HUDEP-2 (cell line): ENCODE results near the gene TLR8.
A peak's percentile ranks its signal among the peaks of the same experiment; 100 is the strongest.
"Not testable (repeated sequence)": the region's sequence is repeated elsewhere in the genome, so short reads cannot be mapped to it uniquely, and the experiment has no call there.

ENCODE experiments used
- DNase-seq, 76 experiments: peaks; one replicate each; lab custom pipeline; 2025; ENCODE audit not compliant: unreplicated experiment in 76 of 76; lab: John Stamatoyannopoulos, UW

The TLR8 gene

DNA sequence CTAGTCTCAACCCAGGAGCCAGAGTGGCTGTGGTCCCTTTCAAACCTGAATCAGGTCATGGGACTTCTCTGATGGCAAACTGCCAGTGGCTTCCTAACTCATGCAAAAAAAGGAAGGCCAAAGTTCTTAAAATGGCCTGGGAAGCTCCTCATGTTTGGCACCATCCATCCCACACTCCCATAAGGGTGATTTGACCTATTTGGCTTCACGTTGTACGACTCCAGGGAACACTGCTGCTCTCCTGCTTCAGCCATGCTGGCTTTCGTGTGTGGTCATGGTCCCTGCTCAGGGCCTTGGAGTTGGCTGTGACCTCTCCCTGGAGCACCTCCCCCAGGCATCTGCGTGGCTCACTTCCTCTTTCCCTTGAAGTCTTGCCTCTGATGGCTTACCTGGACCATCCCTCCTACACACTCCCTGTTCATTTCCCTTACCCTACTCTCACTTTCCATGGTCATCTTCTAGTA, 55.7 kb downstream of the TLR8 start:
- DNase-seq, result peak in 4 of 76 experiments; percentile 0 to 10 (median 8)

DNA sequence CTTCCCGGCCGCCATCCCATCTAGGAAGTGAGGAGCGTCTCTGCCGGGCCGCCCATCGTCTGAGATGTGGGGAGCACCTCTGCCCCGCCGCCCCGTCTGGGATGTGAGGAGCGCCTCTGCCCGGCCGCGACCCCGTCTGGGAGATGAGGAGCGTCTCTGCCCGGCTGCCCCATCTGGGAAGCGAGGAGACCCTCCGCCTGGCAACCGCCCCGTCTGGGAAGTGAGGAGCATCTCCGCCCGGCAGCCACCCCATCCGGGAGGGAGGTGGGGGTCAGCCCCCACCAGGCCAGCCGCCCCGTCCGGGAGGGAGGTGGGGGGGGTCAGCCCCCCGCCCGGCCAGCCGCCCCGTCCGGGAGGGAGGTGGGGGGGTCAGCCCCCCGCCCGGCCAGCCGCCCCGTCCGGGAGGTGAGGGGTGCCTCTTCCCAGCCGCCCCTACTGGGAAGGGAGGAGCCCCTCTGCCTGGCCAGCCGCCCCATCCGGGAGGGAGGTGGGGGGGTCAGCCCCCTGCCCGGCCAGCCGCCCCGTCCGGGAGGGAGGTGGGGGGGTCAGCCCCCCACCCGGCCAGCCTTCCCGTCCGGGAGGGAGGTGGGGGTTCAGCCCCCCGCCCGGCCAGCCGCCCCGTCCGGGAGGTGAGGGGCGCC, 56.9 kb downstream of the TLR8 start:
- not testable (repeated sequence) for DNase-seq

DNA sequence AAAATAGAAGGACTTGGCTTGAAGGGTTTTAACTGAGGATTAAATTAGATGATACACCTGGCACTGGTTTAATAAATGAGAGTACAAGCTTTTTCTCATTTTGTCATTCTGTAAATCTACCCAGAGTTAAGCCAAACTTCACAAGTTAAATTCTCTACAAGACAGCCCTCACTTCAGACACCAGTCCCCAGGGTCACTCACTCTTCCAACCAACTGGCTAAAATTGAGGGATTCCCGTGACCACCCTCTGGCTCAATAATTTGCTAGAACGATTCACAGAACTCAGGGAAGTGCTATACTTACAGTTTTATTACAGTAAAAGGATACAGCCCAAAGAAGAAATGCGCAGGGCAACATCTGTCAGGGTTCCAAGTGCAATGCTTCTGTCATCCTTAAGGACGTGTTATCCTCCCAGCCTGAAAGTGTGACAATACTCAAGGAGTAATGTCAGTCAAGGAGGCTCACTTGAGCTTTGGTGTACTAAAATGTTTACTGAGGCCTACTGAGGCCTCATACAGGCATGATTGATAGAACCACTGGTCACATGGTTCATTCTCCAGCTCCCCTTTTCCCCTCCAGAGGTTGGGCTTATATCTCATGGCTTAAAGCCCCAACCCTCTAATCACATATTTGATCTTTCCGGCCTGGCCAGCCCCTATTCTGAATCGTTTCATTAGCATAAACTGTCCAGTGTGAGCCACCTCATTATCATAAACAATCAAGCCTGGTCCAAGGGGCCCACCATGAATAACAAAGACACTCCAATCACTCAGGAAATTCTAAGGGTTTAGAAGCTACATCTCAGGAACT, 58.9 kb downstream of the TLR8 start:
- DNase-seq, result no peak

DNA sequence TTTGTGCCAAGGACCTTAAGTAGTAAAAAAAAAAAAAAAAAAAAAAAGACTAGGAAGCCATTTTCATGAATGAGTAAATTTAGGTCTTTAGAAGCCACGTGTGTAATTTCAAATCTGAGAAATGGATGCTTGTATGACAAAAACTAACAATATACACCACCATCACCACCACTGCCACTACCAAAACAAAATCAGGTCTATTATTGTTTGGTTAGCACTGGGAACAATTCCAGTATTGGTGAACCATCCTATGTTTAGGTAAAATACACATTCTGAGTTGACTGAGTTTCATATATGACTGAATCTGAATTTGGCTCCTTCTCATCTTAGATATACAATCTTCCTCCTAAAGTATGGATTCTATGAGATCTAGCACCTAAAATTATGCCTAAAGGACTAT, 59.7 kb downstream of the TLR8 start:
- DNase-seq, result no peak

DNA sequence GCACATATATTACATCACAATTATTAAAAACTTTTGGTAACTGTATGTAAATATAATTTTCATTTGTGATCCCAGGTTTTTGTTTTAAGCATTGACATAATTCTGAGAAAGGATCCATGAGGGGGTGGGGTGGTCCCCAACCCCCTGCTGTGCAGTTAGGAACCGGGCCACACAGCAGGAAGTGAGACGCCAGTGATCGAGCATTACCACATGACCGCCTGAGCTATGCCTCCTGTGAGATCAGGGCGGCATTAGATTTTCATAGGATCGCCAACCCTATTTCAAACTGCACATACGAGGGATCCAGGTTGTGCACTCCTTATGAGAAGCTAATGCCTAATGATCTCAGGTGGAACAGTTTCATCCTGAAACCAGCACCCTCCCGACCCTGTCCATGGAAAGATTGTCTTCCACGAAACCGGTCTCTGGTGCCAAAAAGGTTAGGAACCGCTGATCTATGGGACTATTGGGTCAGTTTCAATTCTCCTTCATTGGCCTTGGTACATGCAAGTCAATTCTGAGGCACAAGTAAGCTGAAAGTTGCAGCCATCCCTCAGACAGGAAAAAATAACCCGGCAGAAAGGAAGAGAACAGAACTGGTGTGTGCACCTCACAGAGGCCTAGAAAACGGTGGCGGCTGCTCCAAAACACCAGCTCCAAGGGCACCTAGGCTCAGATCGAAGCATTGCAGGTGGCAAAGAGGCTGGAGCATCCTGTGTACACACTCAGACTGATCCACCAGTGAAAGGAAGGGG, 61.5 kb downstream of the TLR8 start:
- DNase-seq, result no peak

DNA sequence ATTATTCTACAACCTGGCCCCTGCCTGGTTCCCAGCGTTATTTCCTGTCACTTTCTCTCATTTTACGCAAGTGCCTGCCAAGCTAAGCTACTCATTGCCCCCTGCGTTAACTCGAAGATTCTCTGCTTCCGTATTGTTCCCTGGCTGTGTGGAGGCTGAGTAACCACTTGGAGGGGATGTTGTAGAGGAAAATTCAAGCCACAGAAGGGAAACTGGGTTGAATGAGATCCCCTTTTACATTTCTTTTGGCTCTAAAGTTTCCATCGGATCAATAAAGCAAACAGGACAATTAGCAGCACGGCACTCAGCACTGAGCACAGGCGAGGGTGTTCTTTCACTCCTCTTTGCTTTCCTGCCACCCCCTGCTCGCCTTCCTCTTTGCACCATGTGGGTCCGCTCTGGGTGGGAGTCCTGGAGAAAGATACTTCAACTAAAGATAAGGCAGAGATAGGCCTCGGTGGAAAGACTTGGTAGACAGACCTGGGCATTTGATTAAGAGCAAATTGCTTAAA, 64.3 kb downstream of the TLR8 start:
- peak in 2 of 76 experiments; percentile 0 to 4 for DNase-seq

DNA sequence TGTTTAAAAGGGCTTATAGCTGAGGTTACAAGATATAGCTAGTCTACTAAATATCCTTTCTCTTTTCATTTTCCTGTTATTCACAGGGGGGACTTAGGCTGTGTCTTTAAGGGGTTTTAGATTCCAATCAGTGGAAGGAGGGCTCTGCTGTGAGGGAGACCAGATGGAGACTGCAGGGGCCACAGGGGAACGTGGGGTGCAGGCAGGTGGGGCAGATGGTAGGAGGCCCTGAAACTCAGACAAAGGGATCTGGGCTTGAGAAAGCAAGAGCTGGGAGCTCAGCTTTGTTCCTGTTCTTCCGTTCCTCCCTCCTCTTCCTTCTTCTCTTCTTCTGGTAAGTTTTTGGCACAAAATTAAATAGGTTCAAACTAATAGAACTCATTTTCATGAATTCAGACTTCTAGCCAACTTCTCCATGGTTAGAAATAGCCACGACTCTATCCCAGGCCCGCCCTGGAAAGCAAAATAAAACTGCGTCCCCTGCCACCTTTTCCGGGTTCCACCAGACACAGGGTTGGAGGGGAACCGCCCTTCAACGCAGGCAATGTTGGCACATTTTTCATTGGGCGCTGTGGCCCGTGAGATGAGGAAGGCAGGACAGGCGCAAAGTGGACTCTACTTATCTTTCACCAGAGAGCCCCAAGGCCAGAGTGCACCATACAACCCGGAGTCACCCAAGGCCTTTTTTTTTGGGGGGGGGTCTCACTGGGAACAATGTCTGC, 65.0 kb downstream of the TLR8 start:
- DNase-seq, result no peak

DNA sequence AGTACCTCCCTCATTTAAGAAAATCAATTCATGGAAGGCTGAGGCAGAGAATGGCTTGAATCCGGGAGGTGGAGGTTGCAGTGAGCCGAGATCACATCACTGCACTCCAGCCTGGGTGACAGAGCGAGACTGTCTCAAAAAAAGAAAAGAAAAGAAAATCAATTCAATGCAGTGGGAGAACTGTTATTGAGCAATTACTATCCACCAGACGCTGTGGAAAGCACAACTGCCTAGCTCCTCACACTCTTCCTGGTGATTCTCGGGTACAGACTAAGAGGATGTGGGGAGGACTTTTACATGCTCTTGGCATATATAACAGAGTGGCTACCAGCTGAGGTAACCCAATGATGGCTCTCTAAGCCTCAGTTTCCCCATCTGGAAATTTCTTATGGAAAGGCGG, 65.8 kb downstream of the TLR8 start:
- no peak for DNase-seq
